ENCODE results near the gene NYAP1.

DNA sequence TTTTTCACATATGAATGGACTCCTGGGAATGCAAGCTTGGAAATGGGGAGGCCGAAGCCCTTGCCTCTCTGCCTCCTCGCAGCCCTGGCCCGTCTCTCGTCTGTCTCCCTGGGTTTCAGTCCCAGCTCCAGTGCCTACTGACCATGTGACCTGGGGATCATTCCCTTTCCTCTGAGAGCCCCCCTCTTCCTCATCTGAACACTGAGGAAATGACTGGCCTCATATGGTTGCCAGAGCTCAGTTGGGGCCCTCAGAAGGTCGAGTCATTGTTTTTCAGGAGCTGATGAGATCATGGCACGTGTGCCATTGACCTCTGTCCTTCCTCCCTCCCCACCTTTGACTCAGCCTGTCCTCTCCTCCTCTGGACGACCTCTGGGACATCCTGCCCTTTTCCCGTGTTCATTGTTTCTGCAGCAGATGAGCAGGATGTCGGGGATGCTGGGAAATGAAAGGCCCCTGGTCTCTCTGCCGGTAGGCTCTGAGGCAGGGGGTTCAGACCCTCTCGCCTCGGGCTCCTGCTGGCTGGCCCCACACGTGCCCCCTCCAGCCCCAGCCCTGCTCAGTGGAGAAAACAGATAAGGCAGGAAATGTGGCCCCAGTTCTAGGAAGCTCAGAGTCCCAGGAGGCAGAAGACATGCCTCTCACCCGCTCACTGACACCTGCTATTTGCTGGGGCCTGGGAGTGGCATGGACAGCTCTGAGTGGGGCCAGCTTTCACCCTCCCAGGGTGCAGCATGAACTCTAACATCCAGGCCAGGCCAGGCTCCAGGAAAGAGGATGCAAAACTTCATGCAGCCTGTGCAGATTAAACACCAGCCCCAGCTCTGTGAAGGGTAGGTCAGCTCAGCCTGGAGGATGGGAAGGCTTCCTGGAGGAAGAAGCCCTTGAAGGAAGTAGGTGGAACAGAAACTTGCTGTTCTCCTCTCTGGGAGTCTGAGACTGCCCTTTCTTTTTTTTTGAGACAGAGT is 39.1 kb upstream of the NYAP1 start:
- TF ChIP-seq, protein P1, sequence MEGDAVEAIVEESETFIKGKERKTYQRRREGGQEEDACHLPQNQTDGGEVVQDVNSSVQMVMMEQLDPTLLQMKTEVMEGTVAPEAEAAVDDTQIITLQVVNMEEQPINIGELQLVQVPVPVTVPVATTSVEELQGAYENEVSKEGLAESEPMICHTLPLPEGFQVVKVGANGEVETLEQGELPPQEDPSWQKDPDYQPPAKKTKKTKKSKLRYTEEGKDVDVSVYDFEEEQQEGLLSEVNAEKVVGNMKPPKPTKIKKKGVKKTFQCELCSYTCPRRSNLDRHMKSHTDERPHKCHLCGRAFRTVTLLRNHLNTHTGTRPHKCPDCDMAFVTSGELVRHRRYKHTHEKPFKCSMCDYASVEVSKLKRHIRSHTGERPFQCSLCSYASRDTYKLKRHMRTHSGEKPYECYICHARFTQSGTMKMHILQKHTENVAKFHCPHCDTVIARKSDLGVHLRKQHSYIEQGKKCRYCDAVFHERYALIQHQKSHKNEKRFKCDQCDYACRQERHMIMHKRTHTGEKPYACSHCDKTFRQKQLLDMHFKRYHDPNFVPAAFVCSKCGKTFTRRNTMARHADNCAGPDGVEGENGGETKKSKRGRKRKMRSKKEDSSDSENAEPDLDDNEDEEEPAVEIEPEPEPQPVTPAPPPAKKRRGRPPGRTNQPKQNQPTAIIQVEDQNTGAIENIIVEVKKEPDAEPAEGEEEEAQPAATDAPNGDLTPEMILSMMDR (IDR thresholded peaks at IDR 0.05) = no peak
- TF ChIP-seq POLR2A (IDR thresholded peaks at IDR 0.05) = peak in 1 of 4 donors; percentile 18
- peak in 3 of 4 donors; percentile 53 to 86 (median 58) for TF ChIP-seq EP300 (IDR thresholded peaks at IDR 0.05)
- peak; percentile 77 to 80 for TF ChIP-seq POLR2AphosphoS5 (IDR thresholded peaks at IDR 0.05)

All from upper lobe of left lung (tissue), 4 donors.